Measurements from ENCODE around the gene GMCL1.
A peak's percentile ranks its signal among the peaks of the same experiment; 100 is the strongest.
"Not testable (repeated sequence)": the region's sequence is repeated elsewhere in the genome, so short reads cannot be mapped to it uniquely, and the experiment has no call there.

GMCL1 gene, protein sequence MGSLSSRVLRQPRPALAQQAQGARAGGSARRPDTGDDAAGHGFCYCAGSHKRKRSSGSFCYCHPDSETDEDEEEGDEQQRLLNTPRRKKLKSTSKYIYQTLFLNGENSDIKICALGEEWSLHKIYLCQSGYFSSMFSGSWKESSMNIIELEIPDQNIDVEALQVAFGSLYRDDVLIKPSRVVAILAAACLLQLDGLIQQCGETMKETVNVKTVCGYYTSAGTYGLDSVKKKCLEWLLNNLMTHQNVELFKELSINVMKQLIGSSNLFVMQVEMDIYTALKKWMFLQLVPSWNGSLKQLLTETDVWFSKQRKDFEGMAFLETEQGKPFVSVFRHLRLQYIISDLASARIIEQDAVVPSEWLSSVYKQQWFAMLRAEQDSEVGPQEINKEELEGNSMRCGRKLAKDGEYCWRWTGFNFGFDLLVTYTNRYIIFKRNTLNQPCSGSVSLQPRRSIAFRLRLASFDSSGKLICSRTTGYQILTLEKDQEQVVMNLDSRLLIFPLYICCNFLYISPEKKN

DNA sequence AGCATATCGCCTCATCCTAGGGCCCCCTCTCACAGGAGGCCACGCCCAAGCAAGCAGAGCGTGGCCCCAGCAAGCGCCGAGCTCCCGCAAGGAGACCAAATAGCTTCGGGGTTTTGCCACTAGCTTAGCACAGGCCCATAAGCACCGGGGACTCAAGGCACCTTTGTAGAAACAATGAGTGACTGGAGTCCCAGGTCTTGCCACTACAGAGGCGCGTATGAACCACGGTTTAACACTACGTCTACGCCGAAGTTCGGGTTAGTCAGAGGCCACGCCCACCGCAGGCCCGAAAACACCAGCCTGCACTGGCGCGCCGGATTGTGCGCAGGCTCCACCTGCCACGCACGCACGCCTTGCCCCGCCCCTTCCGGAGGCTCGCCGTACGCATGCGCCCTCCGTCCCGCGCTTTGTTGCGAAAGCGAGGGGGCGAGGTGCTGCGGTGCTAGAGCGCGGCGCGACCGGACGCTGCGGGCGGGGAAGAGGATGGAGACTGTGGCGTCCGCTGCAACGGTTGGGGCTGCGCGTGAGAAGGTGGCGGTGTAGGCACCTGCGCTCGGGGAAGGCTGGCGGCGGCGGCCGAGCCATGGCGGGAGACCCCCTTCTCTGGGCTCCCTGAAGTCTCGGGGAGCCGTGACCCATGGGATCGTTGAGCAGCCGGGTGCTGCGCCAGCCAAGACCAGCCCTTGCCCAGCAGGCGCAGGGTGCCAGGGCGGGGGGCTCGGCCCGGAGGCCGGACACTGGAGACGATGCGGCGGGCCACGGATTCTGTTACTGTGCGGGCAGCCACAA lies at the start of gene GMCL1:
Gene GMCL1, plus strand, starts transcription at position 405 of the 789 bp plus-strand sequence. Its CDS starts 233 bp downstream, at position 638.
- DNase-seq, result peak; percentile 94

DNA sequence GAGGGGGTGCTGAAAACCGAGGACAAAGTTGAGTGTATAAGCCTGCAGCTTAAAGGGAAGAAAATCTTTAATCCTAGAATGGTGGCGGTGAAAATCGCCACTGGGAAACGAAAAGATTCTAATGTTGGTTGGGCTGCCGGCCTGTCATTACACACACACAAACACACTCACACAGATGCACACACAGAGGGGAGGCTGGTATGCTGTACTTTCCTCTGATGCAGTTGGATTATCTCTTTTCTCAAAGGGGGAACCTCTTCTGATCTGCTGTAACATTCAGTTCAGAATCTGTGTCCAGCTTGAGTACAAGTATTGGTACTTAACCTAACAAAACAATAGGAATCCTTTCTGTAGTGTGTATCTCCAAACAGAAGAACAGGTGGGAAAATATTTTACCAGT lies 48.5 kb upstream of the GMCL1 start:
- DNase-seq, result no peak

DNA sequence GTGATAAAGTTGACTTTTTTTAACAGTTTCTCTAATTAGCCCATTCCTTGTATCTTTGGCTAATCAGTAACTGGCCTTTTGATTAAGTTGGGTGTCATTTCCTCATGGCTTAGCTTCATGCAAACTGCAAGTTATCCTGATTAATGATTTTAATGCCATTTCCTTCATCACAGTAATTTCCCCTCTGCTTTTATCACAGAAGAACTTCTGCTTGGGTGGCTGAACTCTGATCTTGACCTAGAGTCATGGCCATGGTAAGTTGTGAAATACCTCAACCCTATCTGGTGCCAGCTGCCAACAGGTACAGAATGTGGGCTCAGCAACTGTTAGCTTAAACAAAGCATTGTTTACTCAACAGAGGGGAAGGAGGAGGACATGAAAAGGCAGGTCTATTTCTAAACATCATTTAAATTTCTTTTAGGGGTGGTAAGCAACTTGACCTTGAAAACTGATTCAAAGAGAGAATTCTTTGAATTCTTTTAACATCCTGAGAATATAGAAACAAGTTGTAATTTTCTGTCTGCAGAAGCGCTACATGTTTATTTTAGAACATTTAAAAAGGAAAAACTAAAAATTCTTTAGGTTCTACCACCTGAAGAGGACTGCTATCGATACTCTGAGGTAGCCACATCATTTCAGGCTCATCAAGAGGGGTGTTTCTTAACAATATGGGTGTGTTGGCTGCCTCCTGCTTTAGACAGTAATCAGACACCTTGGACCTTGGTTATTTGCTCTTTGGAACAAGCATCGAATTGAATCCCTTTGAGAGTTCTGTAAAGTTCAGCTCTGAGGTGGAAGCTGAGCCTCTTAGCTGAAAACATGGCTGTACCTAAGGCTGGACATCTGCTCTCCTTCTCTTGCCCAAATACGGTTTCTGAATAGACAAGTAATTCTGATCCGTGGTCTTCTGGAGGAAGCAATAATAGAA lies 47.9 kb upstream of the GMCL1 start:
- DNase-seq, result peak; percentile 98

DNA sequence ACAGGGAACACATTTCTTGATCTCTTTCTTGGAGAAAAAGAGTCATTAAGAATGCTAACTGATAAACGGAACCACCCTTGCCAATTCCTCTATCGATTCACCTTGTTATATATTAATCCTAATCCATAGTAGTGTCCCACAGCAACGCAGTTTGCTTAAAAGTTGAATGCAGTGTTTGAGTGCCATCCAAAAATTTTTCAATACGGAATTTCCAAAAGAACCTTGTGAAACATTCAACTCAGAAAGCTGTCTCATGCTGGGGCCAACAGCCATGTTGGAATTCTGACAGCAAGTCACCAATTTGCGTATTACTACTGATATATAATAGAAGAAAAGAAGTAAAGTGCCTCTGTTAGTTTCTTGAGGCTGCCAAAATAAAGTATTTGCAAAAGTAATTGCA lies 45.2 kb upstream of the GMCL1 start:
- DNase-seq, result no peak

DNA sequence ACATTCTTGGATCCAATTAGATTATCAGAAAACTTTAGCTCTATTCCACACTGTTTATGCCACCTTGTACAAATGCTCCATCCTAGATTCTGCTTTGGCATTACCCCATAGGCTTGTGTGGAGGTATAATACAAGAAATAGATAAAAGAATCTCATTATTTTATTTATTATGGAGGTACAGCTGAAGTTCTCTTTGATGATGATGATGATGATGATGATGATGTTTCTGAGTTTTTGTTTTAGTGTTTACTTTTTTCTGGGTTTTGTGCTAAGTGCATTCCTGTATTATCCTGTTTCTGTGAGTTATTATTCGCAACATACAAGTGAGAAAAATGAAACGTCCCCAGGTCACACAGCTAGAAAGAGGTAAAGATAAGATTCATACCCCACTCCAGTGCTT lies 44.1 kb upstream of the GMCL1 start:
- no peak for DNase-seq

DNA sequence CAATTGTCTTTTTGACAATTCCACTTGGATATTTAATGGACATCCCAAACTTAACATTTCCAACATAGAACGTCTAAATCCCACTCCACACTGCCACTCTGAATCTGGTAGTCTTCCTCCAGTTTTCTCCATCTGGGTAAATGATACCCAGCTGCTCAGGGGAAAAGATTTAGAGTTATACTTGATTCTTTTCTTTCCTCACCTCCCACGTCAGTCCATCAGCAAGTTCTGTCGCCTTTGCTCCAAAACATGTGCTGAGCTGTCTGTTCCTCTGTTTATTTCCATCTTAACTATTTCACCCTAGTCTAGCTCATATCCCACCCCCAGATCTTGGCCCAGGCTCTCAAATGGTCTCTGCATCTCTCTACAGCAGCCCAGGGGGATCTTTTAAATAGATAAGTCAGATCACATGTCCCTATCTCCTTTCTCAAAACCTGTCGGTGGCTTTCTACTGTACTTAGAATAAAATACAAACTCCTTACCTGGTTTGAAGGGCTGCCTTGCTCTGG lies 43.4 kb upstream of the GMCL1 start:
- no peak for DNase-seq

DNA sequence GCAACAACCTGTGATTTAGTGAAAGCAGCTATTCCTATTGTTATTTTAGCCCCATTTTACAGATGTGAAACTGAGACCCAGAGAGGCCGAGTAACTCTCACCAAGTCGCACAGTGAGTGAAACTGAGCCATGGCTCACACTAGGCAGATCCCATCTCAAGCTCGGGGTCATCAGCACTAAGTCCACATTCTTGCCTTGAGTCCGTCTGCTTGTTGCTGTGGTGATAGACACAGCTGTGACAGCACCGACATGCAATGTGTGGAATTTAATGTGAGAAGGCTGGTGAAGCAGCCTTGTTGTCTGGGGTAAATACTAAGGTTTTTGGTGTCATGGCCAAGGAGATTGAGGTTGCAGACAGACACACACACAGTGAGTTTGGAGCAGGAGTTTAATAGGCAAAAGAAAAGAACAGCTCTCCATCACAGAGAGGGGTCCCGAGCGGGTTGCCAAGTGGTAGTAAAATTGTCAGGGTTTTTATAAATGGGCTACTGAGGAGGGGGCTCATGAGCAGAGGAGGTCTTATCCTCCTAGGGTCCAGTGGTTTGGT lies 40.2 kb upstream of the GMCL1 start:
- DNase-seq, result no peak

DNA sequence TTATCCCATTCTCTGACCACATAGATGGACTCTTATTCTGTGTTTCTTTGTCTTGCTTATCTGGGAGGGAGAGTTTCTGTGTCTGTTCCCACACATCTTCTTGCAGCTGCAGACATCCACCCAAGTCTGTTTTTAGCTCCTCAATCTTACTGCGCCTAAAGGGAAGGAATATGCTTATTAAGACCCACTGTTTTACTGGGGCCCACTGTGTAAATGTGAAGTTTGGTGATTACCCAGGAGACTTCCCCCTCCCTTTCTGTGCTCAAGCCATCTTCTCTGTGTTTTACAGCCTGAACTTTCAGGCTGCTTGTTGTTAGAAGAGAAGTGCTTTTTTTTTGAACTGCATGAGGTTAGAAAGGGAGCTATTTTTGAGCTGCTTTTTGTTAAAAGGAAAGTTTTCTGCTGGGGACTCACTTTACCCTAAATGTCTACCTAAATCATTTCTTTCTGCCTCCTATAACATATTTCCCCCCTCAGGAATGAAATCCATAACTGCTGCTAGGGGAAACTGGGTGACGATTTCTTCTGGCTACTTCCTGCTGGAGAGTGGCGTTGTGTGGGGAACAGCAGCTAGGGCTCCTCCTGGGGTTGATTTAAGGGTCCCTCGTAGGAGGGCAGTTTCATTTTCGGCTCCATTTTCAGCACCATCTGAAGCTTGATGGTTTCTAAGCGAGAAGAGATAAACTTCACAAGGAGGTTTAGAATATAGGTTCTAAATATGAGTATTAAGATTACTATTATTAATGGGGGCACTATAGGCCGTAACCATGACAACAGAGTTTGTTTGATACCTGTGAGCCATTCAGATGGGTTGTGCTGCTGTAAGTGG lies 39.5 kb upstream of the GMCL1 start:
- DNase-seq, result no peak

DNA sequence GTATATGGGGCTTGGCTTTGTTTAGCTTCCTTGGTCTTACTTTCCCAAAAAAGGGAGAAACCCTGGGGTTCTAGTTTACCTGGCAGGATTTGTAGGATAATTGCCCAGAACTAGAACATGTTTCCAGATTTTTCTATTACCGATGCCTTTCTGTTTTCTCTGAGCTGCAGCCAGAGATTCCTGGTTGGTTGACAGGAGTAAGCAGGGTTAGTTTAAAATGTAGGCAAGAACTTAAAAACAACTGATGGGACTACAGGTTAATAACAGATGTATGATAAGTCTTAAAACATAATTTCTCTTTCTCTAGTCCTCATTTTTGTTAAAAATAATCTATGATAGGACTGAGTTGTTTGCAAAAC lies 38.9 kb upstream of the GMCL1 start:
- DNase-seq, result no peak

DNA sequence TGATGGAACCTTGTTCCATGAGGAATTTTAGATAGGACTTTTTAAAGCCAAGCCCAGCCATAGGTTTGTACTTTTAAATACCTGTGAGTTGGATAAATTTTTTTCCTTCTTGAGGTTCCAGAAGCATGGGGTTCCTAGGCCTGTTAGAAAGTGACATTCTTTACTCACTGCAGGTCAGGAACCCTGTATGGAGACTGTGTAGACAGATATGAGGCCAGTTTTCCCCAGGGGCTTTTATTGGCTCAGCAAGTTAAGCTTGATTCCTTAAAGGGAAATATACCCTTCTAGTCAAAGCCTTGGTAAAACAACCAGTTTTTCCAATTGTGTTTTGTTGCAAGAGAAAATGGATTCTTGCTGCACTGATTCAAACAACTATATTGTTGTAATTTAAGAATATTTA lies 38.4 kb upstream of the GMCL1 start:
- peak; percentile 49 for DNase-seq

DNA sequence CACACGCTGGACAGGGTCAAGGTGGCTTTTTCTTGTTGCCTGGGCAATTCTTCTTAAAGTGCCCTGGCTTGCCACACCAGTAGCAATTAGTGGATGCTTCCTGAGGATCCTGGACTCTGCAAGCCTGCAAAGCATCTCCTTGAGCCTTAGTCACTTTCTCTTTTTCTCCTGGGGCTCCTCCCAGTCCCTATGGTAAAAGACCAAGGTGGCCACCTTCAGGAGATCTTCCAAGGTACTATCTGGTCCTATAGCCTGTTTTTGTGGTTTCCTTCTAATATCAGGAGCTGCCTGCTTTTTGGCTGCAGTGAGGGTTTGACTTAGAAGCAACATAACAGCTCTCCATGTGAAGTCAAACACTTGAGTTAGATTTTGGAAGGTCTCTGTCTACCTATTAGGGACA lies 33.3 kb upstream of the GMCL1 start:
- DNase-seq, result no peak

DNA sequence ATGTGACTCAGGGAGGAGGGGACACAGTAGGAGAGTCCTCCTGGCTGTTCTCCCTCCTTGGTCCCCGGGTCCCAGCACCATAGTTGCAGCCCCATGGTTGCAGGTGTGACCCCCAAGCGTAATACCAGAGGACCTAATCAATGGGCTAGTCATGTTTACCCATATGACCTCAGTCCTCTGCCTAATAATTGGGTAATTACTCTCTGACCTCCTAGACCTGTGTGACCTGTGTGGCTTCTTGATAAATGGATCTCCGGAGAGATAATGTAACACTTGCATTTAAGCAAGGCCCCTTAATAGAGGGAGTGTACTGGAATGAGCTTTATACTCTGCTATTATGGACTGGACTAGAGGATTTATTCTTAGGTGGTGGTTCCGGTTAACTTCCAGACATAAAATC lies 32.2 kb upstream of the GMCL1 start:
- DNase-seq, result no peak

DNA sequence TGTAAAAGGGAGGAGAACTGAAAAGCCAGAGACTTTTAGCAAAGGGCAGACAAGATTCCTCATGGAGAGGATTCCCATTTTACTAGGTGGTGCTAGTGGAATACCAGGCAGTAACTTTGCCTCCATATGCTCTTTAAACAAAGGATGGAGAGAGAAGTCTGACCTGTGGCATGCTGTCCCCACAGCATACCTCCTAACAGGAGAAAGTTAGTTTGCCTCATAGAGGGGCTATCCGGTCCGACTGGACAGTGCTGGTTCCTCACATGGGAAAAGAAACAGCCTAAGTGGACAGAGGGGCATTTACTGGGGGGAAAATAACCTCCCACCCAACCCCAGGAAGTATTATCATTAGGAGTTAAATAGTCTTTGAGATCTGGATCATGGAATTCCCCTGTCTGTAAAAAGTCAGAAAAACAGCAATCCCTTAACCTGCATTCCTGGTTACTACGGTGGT lies 31.6 kb upstream of the GMCL1 start:
- DNase-seq, result no peak

DNA sequence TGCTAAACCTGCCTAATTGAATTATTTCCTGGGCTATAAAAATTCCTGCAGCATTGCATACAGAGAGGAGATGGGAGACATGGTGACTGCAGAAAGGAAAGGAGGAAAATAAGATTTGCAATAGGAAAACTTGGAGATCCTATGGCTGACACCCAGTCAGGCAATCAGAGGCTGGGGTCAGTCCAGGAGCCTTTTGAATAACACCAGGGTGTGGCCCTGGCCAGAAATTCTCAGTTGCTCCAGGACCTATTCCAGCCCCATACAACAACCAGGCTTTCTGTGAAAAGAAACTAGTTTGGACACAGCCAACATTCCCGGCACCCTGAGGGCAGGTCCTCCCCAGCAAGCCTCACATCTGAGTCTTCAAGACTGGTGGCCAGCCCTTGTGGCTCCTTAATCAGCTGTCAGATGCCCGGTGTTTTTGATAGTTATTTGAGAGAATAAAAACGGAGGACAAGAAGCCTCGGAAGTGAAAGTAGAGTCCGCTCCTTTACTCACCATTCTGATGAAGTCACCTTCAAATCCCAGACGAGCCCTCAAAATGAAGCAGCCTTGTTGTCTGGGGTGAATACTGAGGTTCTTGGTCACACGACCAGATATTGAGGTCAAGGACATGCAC lies 31.1 kb upstream of the GMCL1 start:
- DNase-seq, result no peak

DNA sequence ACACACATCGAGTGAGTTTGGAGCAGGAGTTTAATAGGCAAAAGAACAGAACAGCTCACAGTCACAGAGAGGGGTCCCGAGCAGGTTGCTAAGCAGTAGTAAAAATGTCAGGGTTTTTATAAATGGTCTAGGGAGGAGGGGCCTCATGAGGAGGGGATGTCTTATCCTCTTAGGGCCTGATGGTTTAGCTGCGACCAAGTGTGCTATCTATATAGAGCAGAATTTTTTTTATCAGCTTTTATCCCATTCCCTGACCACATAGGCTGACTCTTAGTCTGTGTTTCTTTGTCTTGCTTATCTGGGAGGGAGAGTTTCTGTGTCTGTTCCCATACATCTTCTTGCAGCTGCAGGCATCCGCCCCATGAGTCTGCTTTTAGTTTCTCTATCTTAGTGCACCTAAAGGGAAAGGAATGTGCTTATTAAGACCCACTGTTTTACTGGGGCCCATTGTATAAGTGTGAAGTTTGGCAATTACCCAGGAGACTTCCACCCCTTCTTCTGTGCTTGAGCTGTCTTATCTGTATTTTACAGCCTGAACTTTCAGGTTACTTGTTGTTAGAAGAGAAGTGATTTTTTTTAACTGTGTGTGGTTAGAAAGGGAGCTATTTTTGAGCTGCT lies 30.4 kb upstream of the GMCL1 start:
- no peak for DNase-seq

DNA sequence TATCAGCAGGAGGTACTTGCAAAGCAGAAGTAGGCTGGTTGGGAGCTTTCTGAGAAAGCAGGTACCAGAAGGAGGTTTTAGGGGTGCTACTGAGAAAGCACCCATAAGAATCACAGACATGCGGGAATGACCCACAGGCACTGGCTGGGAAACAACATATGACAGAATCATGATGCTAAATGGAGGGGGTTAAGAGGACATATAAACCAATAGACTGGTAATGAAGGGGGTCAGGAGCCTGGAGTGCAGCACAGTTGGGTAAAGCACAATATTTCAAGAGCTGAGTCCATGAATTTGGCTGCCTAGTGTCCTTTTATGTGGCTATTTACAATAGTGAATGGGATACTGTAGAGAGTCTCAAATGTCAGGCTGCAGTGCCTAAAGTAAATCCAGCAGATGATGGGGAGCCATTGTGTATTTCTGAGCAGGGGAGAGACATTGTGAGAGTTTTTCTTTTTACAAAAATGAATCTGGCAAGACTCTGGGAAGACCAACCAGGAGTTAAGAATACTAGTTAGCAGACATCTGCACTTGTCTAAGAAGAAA lies 27.6 kb upstream of the GMCL1 start:
- no peak for DNase-seq

DNA sequence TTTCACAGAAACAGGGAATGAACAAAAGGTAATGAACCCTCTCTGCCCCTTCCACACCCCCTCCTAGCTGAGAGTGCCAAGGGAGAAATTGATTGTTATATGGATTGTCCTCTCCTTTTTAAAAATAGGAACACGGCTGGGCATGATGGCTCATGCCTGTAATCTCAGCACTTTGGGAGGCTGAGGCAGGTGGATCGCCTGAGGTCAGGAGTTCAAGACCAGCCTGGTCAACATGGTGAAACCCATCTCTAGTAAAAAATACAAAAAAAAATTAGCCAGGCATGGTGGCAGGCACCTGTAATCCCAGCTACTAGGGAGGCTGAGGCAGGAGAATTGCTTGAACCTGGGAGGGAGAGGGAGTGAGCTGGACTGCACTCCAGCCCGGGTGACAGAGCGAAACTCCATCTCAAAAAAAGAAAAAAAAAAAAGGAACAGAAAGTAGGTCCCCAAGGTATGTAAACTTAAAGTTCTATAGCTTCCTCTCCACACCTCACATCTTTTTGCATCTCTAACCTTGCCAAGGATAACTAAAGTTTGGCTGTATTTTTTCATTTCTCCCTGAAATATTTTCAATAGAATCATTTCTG lies 26.6 kb upstream of the GMCL1 start:
- DNase-seq, result not testable (repeated sequence)

DNA sequence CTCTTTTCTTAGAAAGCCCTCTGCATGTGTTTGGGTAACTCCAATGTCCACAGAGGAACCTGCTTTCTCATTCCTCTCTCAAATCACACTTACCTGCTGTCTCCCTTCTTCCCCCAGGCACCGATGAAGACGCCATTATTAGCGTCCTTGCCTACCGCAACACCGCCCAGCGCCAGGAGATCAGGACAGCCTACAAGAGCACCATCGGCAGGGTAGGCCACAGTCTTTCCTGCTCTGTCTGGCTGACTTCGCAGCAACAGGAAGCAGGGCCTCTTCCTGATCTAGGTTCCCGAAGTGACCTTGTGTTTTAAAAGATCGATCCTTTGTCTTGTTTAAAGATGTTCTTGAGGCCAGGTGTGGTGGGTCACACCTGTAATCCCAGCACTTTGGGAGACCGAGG lies 25.0 kb upstream of the GMCL1 start:
- DNase-seq, result no peak

DNA sequence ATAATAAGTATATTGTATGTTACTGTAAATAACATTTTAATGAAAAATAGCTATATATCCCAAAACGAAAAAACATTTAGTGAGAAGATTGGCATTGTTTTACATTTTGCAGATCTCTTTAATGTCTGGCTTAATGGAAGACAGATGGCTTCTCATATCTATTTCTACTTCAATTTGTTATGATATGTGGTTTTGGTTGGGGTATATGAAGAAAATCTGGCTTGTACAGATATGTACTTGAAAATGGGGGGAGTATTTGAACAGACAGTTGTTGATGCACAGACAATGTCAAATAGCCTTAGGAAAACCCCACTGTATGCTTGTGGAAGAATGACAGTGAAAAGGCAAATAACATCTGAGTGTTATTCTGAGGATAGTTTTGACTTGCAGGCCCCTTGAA lies 23.6 kb upstream of the GMCL1 start:
- no peak for DNase-seq
